ENCODE data around the gene MRPL22. TPM values are rescaled to one million over a fixed set of nuclear protein-coding genes. Genes with fewer than 3 reads are reported as not detected.
"Not testable (repeated sequence)": the region's sequence is repeated elsewhere in the genome, so short reads cannot be mapped to it uniquely, and the experiment has no call there.

Gene MRPL22
- 10 to 100 TPM; 83.1 to 87.5 TPM for total RNA-seq

- CTCF ChIA-PET = no interaction called here
- POLR2A ChIA-PET = no interaction called here
Observed at GRCh38 chr5:154940772-154941620, at the start of gene MRPL22. TSS of gene MRPL22 (plus strand) at chr5:154941073. CDS start at chr5:154941111, 38 bp downstream.

- ChIA-PET CTCF (no interaction called here), POLR2A (no interaction called here)
Observed at GRCh38 chr5:154892369-154892771, 48.5 kb upstream of the MRPL22 start.

DNA sequence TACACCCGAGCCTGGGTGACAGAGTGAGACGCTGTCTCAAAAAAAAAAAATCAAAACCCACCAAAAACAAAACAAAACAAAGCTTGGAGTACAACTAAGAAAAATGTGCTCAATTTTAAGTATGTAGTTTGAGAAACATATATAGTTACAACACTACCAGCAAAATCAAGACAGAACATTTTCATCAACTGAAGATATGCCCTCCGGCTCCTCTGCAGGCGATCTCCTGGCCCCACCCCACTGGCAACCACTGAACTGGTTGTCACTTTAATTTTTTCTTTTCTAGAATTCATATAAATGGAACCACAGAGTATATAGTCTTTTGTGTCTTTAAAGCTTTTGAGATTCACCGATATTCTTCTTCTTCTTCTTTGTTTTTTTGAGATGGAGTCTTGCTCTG lies 47.5 kb upstream of the MRPL22 start:
- ChIA-PET CTCF (no interaction called here), POLR2A (no interaction called here)

DNA sequence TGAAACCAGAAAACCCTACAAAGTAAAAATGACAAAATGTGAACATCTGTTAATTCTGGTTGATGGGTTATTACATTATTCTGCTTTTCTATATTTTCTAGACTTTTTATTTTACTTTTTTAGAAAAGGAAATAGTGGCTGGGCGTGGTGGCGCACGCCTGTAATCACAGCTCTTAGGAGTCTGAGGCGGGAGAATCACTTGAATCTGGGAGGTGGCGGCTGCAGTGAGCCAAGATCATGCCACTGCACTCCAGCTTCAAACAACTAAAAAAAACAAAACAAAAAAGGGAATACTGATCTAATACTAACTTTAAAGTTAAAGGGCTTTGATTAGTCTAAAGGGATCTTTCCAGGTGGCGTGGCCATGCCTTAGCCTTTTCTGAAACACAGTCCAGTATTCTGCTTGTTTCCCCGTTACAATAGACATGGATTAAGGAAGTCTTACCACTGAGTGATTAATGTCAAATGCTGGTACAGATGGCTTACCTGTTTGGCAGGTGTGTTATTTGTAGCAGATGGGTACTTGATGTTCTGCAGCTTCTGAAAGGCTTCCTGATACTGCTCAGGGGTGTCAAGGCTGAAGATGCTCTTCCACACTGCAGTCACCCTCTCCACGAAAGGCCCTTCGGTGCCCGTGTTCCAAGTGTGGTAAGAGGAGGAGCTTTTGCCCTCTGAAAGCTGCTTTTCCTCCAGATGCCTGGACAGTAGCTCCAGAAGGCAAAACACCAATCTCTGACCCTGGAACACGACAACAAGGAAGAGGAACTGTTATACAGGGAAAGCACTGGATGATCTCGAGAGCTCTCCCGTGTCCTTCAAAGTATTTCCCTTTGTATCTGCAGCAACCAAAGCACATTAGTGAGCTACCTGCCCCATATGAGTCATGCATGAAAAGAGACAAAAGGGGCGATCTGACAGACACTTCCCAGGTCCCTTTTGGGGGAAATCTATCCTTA lies 45.0 kb upstream of the MRPL22 start:
- ChIA-PET POLR2A (no interaction called here), CTCF (interaction anchor here (0.6 kb wide), 1 partner anchor 262 kb away, joined by 4 read pairs; no protein-coding TSS in a partner anchor)

- POLR2A ChIA-PET = no interaction called here
- CTCF ChIA-PET = interaction anchor here (0.6 kb wide), 1 partner anchor 263 kb away, joined by 4 read pairs; no protein-coding TSS in a partner anchor
Observed at GRCh38 chr5:154896562-154897165, 44.2 kb upstream of the MRPL22 start.

GRCh38 chr5:154898210-154898609 lies 42.7 kb upstream of the MRPL22 start:
- ChIA-PET POLR2A (no interaction called here), CTCF (no interaction called here)

- CTCF ChIA-PET = interaction anchor here (0.6 kb wide), 1 partner anchor 343 kb away, joined by 3 read pairs; no protein-coding TSS in a partner anchor
- POLR2A ChIA-PET = interaction anchor here (0.7 kb wide), 1 partner anchor 129 kb away, joined by 4 read pairs; no protein-coding TSS in a partner anchor
Observed at GRCh38 chr5:154899151-154899816, 41.6 kb upstream of the MRPL22 start.

DNA sequence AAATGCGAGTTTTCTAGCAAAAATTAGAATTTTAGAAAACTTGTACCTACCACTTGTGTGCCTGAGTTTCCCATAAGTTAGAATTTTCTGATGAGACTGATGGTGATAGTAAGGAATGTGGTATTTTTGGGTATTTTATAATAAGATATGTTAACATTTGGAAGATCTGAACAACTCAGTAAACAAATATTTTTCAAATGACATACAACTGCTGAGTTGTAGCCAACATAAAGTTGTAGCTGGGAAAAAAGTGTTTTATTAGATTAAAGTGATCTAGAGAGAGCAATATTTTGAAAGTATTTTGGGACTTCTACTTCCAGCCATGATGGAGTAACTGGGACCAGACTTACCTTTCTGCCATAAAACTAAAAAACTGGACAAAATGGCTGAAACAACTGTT lies 40.8 kb upstream of the MRPL22 start:
- ChIA-PET CTCF (interaction anchor here (0.6 kb wide), 1 partner anchor 344 kb away, joined by 3 read pairs; no protein-coding TSS in a partner anchor), POLR2A (interaction anchor here (0.7 kb wide), 1 partner anchor 128 kb away, joined by 4 read pairs; no protein-coding TSS in a partner anchor)

DNA sequence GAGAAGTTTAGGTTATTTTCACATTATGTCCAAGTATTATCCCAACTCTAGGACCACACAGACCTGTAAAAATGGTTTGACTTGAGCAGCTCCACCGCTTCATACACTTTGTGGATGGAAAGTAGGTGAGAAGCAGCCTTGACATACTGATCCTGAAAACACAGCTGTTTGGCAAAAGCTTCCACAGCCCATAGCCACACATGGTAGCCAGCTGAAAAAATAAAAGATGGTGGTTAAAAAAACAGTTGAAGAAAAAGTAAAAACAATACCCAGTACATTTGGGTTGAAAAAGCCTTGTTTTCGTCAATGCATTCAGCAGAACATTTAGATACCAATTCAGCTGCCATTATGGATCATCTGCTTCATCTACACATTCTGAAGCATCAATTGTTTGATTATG lies 39.6 kb upstream of the MRPL22 start:
- POLR2A ChIA-PET = no interaction called here
- CTCF ChIA-PET = no interaction called here

DNA sequence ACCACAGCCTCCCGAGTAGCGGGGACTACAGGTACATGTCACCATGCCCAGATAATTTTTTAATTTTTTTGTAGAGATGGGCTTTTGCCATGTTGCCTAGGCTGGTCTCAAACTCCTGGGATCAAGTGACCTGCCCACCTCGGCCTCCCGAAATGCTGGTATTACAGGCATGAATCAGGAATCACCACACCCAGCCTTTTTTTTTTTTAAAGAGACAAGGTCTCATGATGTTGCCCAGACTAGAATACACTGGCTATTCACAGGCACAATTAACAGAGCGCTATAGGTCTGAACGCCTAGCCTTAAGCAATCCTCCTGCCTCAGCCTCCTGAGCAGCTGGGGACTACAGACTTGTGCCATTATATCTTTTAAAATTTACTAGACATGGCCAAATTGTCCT lies 39.0 kb upstream of the MRPL22 start:
- POLR2A ChIA-PET = interaction anchor here (0.7 kb wide), 1 partner anchor 413 kb away, joined by 3 read pairs; no protein-coding TSS in a partner anchor
- CTCF ChIA-PET = no interaction called here

- POLR2A ChIA-PET = interaction anchor here (0.6 kb wide), 1 partner anchor 21 kb away, joined by 4 read pairs; no protein-coding TSS in a partner anchor
Observed at GRCh38 chr5:154905601-154906000, 35.3 kb upstream of the MRPL22 start.

DNA sequence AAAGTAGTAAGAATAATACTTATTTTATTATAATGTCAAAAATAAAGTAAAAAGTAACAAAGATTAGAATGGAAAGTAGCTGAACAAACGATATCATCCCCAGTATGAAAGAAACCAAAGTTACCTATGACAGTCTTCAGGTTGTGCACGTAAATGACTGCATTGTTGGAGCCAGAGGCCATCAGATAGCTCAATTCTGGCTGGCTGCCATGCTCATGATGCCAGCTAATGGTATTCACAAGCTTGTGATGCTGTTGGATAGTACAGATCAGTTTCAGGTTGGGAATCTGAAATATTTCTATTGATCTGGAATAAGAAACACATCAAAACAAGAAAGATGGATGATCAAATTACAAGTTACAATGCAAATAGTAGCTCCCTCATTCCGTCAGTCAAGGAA lies 24.0 kb upstream of the MRPL22 start:
- POLR2A ChIA-PET = no interaction called here
- CTCF ChIA-PET = interaction anchor here (1.7 kb wide), 1 partner anchor 10 kb away, joined by 6 read pairs; no protein-coding TSS in a partner anchor

More at GRCh38 chr5:154905601-154906000, 35.3 kb upstream of the MRPL22 start:
- CTCF ChIA-PET = not testable (repeated sequence)

DNA sequence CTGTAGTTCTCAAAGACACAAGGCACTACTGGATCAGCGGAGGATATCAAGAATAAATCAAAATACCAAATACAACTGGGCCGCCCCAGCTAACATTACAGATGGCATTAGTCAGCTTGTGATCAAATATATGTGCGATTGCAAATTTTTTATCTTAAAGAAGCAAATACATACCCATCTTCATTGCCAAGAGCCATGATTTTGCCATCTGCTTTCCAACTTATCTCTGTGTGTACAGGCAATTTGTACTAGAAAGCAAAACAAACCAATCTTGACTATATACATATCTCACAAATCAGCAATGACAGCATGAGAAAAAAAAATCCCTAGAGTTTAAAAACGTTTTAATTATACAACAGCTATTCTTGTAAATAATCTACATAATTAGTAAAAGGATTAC lies 23.1 kb upstream of the MRPL22 start:
- POLR2A ChIA-PET = no interaction called here
- CTCF ChIA-PET = no interaction called here

GRCh38 chr5:154923441-154924430 lies 17.1 kb upstream of the MRPL22 start:
- ChIA-PET POLR2A (interaction anchor here (0.6 kb wide), 1 partner anchor 45 kb away, joined by 3 read pairs; no protein-coding TSS in a partner anchor), CTCF (interaction anchor here (0.7 kb wide), 1 partner anchor 13 kb away, joined by 3 read pairs; no protein-coding TSS in a partner anchor)

DNA sequence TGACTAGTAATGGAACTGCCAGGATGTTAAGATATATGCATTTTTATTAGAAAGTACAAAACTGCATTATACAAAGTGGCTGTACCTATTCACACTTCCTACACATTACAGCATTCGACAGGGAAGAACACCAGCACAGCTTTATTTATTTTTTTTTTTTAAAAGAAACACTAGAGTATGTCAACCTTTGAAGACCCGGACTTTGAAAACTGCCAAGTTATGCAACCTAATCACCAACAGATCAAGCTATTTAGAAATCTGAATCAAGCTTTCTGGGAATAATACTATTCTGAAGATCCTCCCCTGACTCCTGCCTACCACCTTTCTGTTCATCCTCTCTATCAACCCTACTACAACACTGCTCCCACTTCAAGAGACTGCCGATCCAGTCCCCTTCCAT lies 7.3 kb upstream of the MRPL22 start:
- POLR2A ChIA-PET = no interaction called here
- CTCF ChIA-PET = no interaction called here

- ChIA-PET CTCF (no interaction called here), POLR2A (no interaction called here)
Observed at GRCh38 chr5:154934881-154935280, 6.0 kb upstream of the MRPL22 start.

GRCh38 chr5:154937186-154937717 lies 3.6 kb upstream of the MRPL22 start:
- CTCF ChIA-PET = interaction anchor here (0.6 kb wide), 1 partner anchor 81 kb away, joined by 3 read pairs; no protein-coding TSS in a partner anchor
- POLR2A ChIA-PET = interaction anchor here (0.6 to 1.8 kb wide), 3 partner anchors 73 to 252 kb away, joined by 3 to 5 read pairs (median 4); no protein-coding TSS in a partner anchor
